Activated T-helper 9 cell treated with anti-CD3 and anti-CD28 coated beads, Interleukin-2, amount 50 U/mL, for 16 hours (primary cell): ENCODE measurements around the gene PRSS35.
"Not testable (repeated sequence)": the region's sequence is repeated elsewhere in the genome, so short reads cannot be mapped to it uniquely, and the experiment has no call there.

Experiments
- DNase-seq: peaks from one replicate; pipeline ENCODE4 v3.0.0-alpha.2; 2020; ENCODE audit warnings: low read depth

PRSS35 gene, protein sequence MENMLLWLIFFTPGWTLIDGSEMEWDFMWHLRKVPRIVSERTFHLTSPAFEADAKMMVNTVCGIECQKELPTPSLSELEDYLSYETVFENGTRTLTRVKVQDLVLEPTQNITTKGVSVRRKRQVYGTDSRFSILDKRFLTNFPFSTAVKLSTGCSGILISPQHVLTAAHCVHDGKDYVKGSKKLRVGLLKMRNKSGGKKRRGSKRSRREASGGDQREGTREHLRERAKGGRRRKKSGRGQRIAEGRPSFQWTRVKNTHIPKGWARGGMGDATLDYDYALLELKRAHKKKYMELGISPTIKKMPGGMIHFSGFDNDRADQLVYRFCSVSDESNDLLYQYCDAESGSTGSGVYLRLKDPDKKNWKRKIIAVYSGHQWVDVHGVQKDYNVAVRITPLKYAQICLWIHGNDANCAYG

GRCh38 chr6:83511901-83512681 is at the start of gene PRSS35:
TSS of gene PRSS35 (plus strand) at chr6:83512534. CDS start at chr6:83523442, 10,908 bp downstream.
- DNase-seq = no peak

GRCh38 chr6:83463886-83464285 is 48.4 kb upstream of the PRSS35 start:
- no peak for DNase-seq

- no peak for DNase-seq
These were observed 47.8 kb upstream of the PRSS35 start for GRCh38 chr6:83464381-83465140.

DNA sequence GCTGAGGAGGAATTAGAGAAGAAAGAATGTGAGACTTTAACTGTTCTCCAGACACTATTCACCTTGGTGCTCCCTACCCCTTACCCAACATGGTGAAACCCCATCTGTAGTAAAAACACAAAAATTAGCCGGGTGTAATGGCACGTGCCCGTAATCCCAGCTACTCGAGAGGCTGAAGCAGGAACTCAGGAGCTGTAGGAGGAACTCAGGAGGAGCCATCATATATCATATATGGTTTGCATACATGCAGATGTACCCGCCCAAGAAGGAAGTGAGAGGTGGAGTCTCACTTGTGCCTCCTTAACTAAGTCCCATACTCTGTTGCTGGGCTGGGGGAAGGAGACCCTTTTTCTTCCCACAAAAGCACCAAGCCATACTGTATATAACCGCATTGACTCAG is 46.0 kb upstream of the PRSS35 start:
- no peak for DNase-seq

- no peak for DNase-seq
These were observed 44.7 kb upstream of the PRSS35 start for GRCh38 chr6:83467620-83468036.

GRCh38 chr6:83470001-83470400 is 42.3 kb upstream of the PRSS35 start:
- no peak for DNase-seq

DNA sequence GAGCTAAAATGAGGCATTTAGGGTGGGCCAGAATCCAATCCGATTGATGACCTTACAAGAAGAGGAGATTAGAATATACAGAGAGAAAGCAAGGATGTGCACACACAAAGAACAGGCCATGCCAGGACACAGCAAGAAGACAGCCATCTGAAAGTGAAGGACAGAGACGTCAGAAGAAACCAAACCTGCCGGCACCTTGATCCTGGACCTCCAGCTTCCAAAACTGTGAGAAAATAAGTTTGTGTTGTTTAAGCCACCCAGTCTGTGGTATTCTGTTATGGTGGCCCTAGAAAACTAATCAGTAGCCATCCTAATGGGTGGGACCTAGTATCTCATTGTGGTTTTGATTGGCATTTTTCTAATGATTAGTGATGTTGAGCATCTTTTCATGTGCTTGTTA is 41.7 kb upstream of the PRSS35 start:
- no peak for DNase-seq

GRCh38 chr6:83472767-83473166 is 39.6 kb upstream of the PRSS35 start:
- DNase-seq = no peak

DNA sequence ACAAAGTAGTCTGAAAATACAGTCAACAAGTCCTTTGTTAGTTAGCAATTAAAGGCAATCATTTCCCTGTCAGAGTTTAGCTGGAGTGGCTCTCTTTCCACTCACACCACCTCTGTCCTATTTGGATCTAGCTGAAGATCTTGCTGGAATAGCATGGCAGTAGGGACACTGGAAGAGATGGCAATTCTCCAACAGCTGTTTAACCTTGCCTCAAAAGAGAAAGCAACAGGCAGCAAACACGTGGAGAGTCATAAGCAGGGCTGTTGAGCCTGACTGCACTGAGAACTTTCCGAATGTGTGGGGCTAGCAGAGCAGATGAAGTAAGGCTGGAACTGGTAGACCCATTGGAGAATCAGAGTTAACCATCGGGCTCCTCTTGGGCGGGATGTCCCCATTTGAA is 38.0 kb upstream of the PRSS35 start:
- DNase-seq = no peak

GRCh38 chr6:83476971-83477370 is 35.4 kb upstream of the PRSS35 start:
- DNase-seq = no peak

DNA sequence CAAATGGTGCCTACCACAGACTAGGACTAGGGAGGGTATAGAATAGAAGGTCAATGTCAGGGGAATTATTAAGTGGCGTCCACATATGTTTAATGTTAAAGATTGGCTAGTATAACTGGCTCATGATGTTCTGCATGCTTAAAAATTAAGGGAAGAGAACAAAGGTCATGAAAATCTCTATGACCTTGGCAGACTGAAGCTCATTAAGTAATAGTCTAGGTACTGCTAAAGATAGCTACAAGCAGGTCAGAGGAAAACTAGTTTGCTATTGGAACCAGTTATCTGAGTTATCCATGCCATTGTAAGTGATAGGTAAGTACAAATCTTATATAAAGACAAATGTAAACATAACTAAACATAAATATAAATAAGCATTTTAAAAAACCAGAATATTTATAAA is 32.9 kb upstream of the PRSS35 start:
- DNase-seq = no peak

DNA sequence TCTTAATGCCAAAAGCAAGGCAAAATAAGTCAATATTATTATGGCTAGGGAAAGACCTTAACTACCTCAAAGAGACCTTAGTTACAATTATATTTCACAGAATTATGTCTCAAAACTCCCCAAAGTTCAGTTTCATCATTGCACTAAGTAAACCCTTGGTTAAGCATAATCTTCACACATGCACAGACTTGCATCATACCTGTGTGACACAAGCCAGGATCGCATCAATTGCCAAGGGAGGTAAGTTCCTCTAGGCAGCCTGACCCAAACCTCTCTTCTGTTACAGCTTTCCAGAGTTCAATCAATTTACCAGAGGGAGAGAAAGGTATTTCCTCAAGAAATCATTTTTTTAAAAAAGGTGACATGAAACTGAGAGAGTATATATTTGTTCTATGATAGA is 31.9 kb upstream of the PRSS35 start:
- DNase-seq = no peak

- DNase-seq = not testable (repeated sequence)
These were observed 30.4 kb upstream of the PRSS35 start for GRCh38 chr6:83481938-83482337.

- no peak for DNase-seq
These were observed 23.9 kb upstream of the PRSS35 start for GRCh38 chr6:83488448-83488847.

DNA sequence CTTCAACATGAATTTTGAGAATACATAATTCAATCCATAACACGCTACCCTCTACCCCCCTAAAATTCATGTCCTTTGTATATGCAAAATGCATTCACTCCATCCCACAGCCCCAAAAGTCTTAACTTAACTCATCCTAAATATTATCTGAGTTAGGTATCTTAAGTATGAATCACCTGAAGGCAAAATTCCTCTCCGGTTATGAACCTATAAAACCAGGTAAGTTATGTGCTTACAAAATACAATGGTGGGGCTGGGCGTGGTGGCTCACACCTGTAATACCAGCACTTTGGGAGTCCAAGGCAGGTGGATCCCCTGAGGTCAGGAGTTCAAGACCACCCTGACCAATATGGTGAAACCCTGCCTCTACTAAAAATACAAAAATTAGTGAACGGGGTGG is 23.5 kb upstream of the PRSS35 start:
- DNase-seq = no peak

GRCh38 chr6:83490217-83490807 is 22.0 kb upstream of the PRSS35 start:
- no peak for DNase-seq

DNA sequence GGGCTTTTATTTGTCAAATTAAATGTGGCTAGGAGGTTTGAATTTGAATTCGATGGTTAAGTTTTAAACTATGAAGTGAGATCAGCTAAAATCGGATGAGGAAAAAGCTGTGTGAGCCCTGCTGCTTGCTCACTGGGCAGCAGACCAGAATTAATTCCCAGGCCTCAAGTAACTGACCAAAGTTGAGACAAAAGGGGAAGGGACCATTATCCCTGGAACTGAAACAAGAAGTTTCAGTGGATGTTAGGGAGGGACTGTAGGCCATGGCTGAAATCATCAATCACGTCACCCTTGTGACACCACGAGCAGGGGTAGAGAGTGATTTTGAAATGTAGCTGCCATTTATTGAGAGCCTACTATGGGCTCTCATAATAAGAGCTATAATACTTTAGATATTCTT is 7.0 kb upstream of the PRSS35 start:
- DNase-seq = no peak

DNA sequence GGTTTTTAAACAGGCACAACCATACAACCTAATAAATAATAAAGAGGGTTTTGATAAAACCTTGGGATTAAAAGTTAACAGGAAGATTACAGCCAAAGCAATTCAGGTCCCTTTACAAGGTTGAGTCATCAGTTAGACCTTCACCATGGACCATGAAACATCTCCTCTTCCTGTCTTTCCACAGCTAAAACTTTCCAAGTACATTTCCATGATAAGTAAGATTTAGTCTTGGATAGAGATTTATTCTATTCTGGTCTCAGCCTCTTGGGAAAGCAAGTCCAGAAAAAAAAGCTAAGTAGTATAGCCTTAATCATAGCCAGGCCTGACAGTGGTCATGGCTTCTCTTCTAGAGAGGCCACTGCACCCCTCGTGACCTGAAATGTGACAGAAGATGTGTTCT is 2.9 kb upstream of the PRSS35 start:
- DNase-seq = no peak

GRCh38 chr6:83510791-83511190 is 1.5 kb upstream of the PRSS35 start:
- DNase-seq = no peak

- no peak for DNase-seq
These were observed 1.1 kb upstream of the PRSS35 start for GRCh38 chr6:83511266-83511665.

DNA sequence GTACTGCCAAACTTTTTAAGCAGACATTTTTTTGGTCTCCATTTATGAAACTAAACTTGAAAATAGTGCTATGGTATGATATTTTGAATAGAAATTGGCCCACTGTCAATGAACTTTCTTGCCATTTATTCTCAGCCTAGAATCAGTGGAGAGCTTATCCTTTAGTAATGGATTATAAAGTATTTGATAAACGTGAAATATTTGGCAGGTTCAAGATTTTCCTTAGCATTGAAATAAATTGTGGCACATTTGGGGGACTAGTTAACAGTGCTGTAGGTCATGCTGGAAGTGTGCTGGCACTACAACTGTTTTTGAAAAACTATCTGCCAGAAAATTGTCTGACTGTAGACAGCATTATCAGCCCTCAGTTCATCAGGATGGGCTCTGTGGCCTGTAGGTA is 2.1 kb downstream of the PRSS35 start:
- DNase-seq = no peak

GRCh38 chr6:83514866-83515466 is 2.6 kb downstream of the PRSS35 start:
- DNase-seq = no peak
